ENCODE results near the gene RHOBTB3. TPM values are rescaled to one million over a fixed set of nuclear protein-coding genes. Genes with fewer than 3 reads are reported as not detected.

Gene RHOBTB3
- total RNA-seq, 1 donor from 2014 or later: 73.8 TPM

GRCh38 chr5:95783661-95784060 lies 52.5 kb downstream of the RHOBTB3 start:
- Histone ChIP-seq H3K4me1 (ENCODE audit: insufficient read depth, low read length) (peaks cover 6% of the 10 kb centered on the region), H2AFZ (ENCODE audit: low read depth, low read length) (no peak overlapping the region), H3K36me3 (ENCODE audit: insufficient read depth, low read length) (peaks cover 21% of the 10 kb centered on the region), H3K4me3 (ENCODE audit: insufficient read depth, low read depth, low read length) (no peak overlapping the region), H3K9ac (ENCODE audit: low read length) (no peak overlapping the region), H3K27ac (ENCODE audit: low read depth, low read length) (no peak overlapping the region), H3K9me3 (ENCODE audit: insufficient read depth, low read depth, low read length) (no peaks in the 10 kb centered on the region), H3K79me2 (ENCODE audit: insufficient read depth, low read length) (no peaks in the 10 kb centered on the region), H3K4me2 (ENCODE audit: low read length) (no peak overlapping the region), H3K27me3 (ENCODE audit: insufficient read depth, low read length) (no peaks in the 10 kb centered on the region), H4K20me1 (ENCODE audit: insufficient read depth, low read length) (no peaks in the 10 kb centered on the region)
- TF ChIP-seq EZH2 (IDR thresholded peaks at IDR 0.05; ENCODE audit: insufficient read depth, low read length) (no peak), CTCF (IDR thresholded peaks at IDR 0.05; ENCODE audit: insufficient read depth, low read depth, low read length) (no peak)
- no peak for FAIRE-seq
- Mint-ChIP-seq H3K4me3 (ENCODE audit: unreplicated experiment) (no peak overlapping the region), H3K9me3 (ENCODE audit: unreplicated experiment) (no peaks in the 10 kb centered on the region), H3K36me3 (ENCODE audit: low read depth, unreplicated experiment) (peaks cover 15% of the 10 kb centered on the region), H3K4me1 (ENCODE audit: low read depth, unreplicated experiment) (peaks cover 24% of the 10 kb centered on the region), H3K27ac (ENCODE audit: unreplicated experiment) (no peak overlapping the region), H3K27me3 (ENCODE audit: low read depth, unreplicated experiment) (no peaks in the 10 kb centered on the region)
- no peak for DNase-seq (ENCODE audit: low read depth)

- no peaks in the 10 kb centered on the region for H3K9me3 Mint-ChIP-seq (ENCODE audit: unreplicated experiment)
- TF ChIP-seq EZH2 (IDR thresholded peaks at IDR 0.05; ENCODE audit: insufficient read depth, low read length): no peak
- TF ChIP-seq CTCF (IDR thresholded peaks at IDR 0.05; ENCODE audit: insufficient read depth, low read depth, low read length): no peak
- H3K4me3 Mint-ChIP-seq (ENCODE audit: unreplicated experiment): no peak overlapping the region
- DNase-seq (ENCODE audit: low read depth): no peak
- Histone ChIP-seq H3K9ac (ENCODE audit: low read length) (no peak overlapping the region), H3K4me2 (ENCODE audit: low read length) (no peak overlapping the region), H4K20me1 (ENCODE audit: insufficient read depth, low read length) (no peaks in the 10 kb centered on the region), H3K27me3 (ENCODE audit: insufficient read depth, low read length) (no peaks in the 10 kb centered on the region), H2AFZ (ENCODE audit: low read depth, low read length) (no peak overlapping the region), H3K36me3 (ENCODE audit: insufficient read depth, low read length) (peaks cover 26% of the 10 kb centered on the region), H3K4me3 (ENCODE audit: insufficient read depth, low read depth, low read length) (no peak overlapping the region), H3K4me1 (ENCODE audit: insufficient read depth, low read length) (peaks cover under 1% of the 10 kb centered on the region), H3K27ac (ENCODE audit: low read depth, low read length) (no peak overlapping the region), H3K79me2 (ENCODE audit: insufficient read depth, low read length) (no peaks in the 10 kb centered on the region), H3K9me3 (ENCODE audit: insufficient read depth, low read depth, low read length) (no peaks in the 10 kb centered on the region)
- no peaks in the 10 kb centered on the region for H3K27me3 Mint-ChIP-seq (ENCODE audit: low read depth, unreplicated experiment)
- peaks cover 14% of the 10 kb centered on the region for H3K4me1 Mint-ChIP-seq (ENCODE audit: low read depth, unreplicated experiment)
- peaks cover 19% of the 10 kb centered on the region for H3K36me3 Mint-ChIP-seq (ENCODE audit: low read depth, unreplicated experiment)
- no peak overlapping the region for H3K27ac Mint-ChIP-seq (ENCODE audit: unreplicated experiment)
- no peak for FAIRE-seq
Measured at GRCh38 chr5:95784514-95785302, 53.6 kb downstream of the RHOBTB3 start.

DNA sequence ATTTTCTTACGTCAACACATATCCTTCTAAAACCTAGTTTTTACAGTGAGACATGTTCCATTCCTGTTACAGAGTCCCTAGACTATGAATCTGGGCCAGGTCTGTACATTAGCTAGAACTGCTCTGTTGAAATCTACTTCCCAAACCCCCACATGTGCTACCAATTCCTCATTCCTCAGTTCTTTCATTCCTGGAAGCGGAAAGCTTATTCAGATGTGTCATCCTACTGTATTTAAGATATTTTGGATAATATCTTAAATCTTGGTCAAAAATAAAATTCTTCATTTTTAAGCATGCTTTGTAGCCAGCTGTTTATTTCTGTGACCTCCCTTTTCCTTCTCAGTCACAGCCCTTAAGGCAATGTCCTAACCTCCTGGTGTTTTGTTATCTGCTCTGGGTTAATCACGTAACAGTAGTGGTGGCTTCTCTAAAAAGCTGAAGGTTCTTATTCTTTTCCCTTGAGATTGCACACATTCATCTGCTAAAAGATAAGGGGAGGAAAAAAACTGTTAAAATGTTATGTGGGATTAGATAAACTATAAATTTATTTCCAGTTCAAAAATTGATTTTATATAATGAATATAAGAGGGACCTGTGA lies 55.8 kb downstream of the RHOBTB3 start:
- H4K20me1 ChIP-seq (ENCODE audit: insufficient read depth, low read length): no peaks in the 10 kb centered on the region
- peaks cover 40% of the 10 kb centered on the region for H3K36me3 ChIP-seq (ENCODE audit: insufficient read depth, low read length)
- H2AFZ ChIP-seq (ENCODE audit: low read depth, low read length): no peak overlapping the region
- Mint-ChIP-seq H3K4me3 (ENCODE audit: unreplicated experiment) (no peak overlapping the region), H3K27me3 (ENCODE audit: low read depth, unreplicated experiment) (no peaks in the 10 kb centered on the region), H3K9me3 (ENCODE audit: unreplicated experiment) (no peaks in the 10 kb centered on the region), H3K4me1 (ENCODE audit: low read depth, unreplicated experiment) (peaks cover 7% of the 10 kb centered on the region), H3K36me3 (ENCODE audit: low read depth, unreplicated experiment) (peaks cover 25% of the 10 kb centered on the region), H3K27ac (ENCODE audit: unreplicated experiment) (peak overlapping the region; percentile 26)
- no peaks in the 10 kb centered on the region for H3K4me1 ChIP-seq (ENCODE audit: insufficient read depth, low read length)
- no peaks in the 10 kb centered on the region for H3K9me3 ChIP-seq (ENCODE audit: insufficient read depth, low read depth, low read length)
- H3K27ac ChIP-seq (ENCODE audit: low read depth, low read length): no peak overlapping the region
- H3K79me2 ChIP-seq (ENCODE audit: insufficient read depth, low read length): no peaks in the 10 kb centered on the region
- no peak overlapping the region for H3K4me2 ChIP-seq (ENCODE audit: low read length)
- FAIRE-seq (no peak), DNase-seq (ENCODE audit: low read depth) (no peak)
- no peaks in the 10 kb centered on the region for H3K27me3 ChIP-seq (ENCODE audit: insufficient read depth, low read length)
- no peak overlapping the region for H3K4me3 ChIP-seq (ENCODE audit: insufficient read depth, low read depth, low read length)
- no peak overlapping the region for H3K9ac ChIP-seq (ENCODE audit: low read length)
- TF ChIP-seq EZH2 (IDR thresholded peaks at IDR 0.05; ENCODE audit: insufficient read depth, low read length): no peak
- TF ChIP-seq CTCF (IDR thresholded peaks at IDR 0.05; ENCODE audit: insufficient read depth, low read depth, low read length): no peak

Measured in astrocyte (in vitro differentiated cells and primary cell).